ENCODE results near the gene KRTAP2-4.
"Not testable (repeated sequence)": the region's sequence is repeated elsewhere in the genome, so short reads cannot be mapped to it uniquely, and the experiment has no call there.

Gene KRTAP2-4, protein sequence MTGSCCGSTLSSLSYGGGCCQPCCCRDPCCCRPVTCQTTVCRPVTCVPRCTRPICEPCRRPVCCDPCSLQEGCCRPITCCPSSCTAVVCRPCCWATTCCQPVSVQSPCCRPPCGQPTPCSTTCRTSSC

GRCh38 chr17:41065829-41066624 lies at the start of gene KRTAP2-4:
KRTAP2-4 (minus strand) TSS chr17:41065879; CDS start chr17:41065845, 34 bp downstream.
- peak; percentile 51 for DNase-seq

DNA sequence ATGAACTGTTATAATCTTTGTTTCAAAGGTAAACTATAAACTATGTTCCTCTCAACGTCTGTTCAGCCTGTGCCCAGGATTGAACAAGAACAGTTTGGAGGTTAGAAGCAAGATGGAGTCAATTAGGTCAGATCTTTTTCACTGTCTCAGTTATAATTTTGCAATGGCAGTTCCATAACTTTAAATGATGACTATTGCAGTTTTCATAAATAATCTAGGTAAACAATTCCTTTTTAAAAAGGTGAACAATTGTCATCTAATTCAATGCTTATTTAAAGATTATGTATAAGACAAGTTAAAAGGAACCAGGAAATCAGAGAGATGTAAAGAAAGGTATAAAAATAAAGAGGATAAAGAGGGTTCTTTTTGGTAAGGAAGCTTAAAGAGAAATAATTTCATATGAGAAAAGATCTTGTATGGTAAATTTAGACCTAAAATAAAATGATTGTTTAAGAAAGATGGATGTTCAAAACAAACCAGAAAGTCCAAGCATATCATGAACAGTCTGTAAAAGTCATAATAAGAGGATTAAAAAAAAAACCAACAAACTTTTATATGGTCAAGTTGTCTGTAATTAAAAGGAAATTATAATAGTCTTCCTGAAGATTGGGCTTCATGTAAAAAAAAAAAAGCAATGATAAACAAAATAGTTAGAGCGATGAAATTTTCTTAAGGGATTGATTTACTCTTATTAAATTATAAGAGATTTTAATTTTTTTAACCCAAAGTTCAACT lies 45.6 kb upstream of the KRTAP2-4 start:
- DNase-seq = no peak

DNA sequence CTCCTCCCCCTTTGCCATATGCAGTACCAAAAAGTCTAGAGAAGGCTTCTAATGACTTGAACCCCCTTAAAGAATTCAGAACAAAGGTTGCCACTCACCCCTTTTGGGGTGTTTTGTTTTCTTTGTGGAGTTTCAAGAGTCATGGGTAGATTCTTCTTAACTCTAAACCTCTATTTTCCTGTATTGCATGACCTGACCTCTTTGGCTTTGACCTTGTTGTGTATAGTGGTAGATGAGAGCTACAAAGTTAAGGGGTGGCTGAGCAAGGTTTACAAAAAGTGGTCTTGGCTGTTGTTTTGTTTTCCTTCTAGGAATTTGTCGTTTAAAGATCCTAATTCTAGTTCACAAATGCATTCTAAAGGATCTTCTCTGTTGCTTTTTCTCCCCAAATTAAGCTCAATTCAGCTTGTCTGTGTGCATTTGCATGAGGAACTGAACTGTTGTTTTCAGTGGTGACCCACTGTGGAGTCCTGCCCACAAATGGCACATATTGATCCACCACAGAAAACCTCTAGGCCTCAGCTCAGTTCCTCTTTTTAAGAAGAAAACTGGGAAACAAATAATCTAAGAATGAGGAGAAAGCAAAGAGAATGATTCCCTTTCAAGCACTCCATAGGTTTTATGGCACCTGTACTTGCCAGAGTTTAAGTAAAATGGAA lies 43.2 kb upstream of the KRTAP2-4 start:
- not testable (repeated sequence) for DNase-seq

DNA sequence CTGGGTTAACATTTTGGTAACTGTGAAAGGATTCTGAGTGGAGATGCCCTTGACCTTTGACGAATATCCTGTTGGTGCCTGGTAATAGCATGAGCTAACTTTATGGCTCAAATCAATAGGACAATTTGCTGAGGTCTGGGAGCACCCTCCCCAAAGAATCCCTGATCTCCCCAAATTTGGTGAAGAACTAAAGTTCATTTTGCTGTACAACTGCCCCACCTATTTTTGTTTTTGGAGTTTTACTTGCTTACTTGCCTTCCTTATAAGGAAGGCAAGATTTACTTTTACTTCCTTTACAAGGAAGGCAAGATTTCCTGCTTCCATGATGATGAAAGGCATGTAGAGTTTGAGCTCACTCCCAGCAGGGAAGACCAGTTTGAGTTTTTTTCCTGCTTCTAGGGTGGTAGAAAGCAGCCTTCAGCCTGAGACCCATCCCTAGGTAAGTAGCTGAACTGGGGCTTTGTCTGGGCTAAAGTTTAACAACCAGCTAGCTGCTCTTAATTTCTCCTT lies 42.3 kb upstream of the KRTAP2-4 start:
- no peak for DNase-seq

DNA sequence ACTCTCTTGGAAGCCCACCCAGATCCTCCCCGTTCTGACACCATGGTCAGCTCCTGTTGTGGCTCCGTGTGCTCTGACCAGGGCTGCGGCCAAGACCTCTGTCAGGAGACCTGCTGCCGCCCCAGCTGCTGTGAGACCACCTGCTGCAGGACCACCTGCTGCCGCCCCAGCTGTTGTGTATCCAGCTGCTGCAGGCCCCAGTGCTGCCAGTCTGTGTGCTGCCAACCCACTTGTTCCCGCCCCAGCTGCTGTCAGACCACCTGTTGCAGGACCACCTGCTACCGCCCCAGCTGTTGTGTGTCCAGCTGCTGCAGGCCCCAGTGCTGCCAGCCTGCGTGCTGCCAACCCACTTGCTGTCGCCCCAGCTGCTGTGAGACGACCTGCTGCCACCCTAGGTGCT lies 39.7 kb upstream of the KRTAP2-4 start, which contains the start of gene KRTAP4-9:
Gene KRTAP4-9, plus strand, starts transcription at position 43 of the 400 bp plus-strand sequence. Its CDS starts 0 bp downstream, at position 43.
- not testable (repeated sequence) for DNase-seq

DNA sequence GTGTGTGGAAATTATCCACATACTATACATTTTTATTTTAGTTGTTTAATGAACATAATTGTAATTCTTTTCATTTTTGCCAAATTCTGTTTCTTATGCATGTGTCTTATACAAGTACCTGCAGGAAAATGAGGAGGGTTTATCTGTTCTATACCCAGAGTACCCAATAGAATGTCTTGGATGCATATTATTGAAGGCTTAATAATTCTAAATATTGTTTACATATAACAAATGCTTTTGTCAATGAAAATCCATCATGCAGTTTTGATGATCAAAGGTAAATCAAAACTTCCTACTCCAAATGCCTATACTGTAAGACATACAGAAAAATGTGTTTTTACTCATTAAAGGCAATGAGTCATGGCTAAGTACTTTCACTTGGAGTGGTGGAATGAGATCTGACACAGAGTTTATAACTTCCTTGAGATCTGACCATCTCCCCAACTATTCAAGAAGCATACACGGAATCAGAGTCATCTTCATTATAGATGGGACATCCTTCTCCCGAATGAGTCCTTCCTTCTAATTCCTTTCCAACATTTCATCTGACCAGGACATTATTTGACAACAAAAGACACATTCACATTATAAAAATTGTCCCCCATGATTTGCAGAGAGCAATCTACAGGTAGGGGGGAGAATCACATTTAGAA lies 38.8 kb upstream of the KRTAP2-4 start:
- not testable (repeated sequence) for DNase-seq

- DNase-seq = no peak
Observed at GRCh38 chr17:41103896-41104295, 38.2 kb upstream of the KRTAP2-4 start.

DNA sequence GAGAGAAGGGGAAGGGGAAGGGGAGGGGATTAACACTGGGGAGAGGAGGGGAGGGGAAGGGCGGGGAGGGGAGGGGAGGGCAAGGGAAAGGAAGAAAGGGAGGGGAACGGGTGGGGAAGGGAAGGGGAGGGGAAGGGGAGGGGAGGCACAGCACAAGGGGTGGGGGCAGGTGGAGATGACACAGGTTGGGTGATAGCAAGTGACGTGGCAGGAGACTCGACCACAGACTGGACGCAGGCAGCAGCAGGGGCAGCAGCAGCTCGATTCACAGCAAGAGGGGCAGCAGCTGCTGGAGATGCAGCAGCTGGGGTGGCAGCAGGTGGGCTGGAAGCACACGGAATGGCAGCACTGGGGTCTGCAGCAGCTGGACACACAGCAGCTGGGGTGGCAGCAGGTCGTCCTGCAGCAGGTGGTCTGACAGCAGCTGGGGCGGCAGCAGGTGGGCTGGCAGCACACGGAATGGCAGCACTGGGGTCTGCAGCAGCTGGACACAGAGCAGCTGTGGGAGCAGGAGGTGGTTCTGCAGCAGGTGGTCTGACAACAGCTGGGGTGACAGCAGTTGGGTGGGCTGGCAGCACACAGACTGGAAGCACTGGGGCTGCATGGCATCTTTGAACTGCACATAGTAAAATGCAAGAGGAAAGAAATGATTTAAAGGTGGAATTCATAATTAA lies 36.0 kb upstream of the KRTAP2-4 start, which contains the start of gene KRTAP4-16:
Gene KRTAP4-16, minus strand, starts transcription at position 624 of the 674 bp plus-strand sequence. Its CDS starts 0 bp downstream, at position 624.
- DNase-seq = no peak

- DNase-seq = peak; percentile 10
Observed at GRCh38 chr17:41099682-41100480, 34.2 kb upstream of the KRTAP2-4 start.

DNA sequence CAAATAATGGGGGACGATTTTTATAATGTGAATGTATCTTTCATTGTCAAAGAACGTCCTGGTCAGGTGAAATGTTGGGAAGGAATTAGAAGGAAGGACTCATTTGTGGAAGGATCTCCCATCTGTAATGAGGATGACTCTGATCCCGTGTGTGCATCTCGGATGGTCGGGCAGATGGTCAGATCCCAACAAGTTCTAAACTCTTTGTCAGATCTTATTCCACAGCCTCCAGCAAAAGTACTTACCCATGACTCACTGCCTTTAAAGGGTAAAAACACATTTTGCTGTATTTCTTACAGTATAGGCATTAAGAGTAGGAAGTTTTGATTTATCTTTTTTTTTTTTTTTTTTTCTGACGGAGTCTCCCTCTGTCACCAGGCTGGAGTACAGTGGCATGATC lies 32.8 kb upstream of the KRTAP2-4 start:
- no peak for DNase-seq

- DNase-seq = no peak
Observed at GRCh38 chr17:41098042-41098441, 32.4 kb upstream of the KRTAP2-4 start, which contains the start of gene KRTAP4-8. KRTAP4-8 (minus strand) TSS chr17:41098142; CDS start chr17:41098084, 58 bp downstream.

GRCh38 chr17:41096055-41096454 lies 30.4 kb upstream of the KRTAP2-4 start:
- no peak for DNase-seq

DNA sequence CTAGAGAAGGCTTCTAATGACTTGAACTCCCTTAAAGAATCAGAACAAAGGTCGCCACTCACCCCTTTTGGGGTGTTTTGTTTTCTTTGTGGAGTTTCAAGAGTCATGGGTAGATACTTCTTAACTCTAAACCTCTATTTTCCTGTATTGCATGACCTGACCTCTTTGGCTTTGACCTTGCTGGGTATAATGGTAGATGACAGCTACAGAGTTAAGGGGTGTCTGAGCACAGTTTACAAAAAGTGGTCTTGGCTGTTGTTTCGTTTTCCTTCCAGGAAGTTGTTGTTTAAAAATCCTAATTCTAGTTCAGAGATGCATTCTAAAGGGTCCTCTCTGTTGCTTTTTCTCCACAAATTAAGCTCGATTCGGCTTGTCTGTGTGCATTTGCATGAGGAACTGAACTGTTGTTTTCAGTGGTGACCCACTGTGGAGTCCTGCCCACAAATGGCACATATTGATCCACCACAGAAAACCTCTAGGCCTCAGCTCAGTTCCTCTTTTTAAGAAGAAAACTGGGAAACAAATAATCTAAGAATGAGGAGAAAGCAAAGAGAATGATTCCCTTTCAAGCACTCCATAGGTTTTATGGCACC lies 23.2 kb upstream of the KRTAP2-4 start:
- not testable (repeated sequence) for DNase-seq

- DNase-seq = not testable (repeated sequence)
Observed at GRCh38 chr17:41084100-41084856, 18.6 kb upstream of the KRTAP2-4 start, which contains the start of gene KRTAP4-7. KRTAP4-7 (plus strand) TSS chr17:41084150; CDS start chr17:41084207, 57 bp downstream.

DNA sequence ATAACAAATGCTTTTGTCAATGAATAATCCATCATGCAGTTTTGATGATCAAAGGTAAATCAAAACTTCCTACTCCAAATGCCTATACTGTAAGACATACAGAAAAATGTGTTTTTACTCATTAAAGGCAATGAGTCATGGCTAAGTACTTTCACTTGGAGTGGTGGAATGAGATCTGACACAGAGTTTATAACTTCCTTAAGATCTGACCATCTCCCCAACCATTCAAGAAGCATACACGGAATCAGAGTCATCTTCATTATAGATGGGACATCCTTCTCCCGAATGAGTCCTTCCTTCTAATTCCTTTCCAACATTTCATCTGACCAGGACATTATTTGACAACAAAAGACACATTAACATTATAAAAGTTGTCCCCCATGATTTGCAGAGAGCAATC lies 17.7 kb upstream of the KRTAP2-4 start:
- DNase-seq = not testable (repeated sequence)

- no peak for DNase-seq
Observed at GRCh38 chr17:41082626-41083025, 16.9 kb upstream of the KRTAP2-4 start.

- DNase-seq = no peak
Observed at GRCh38 chr17:41076788-41077187, 11.1 kb upstream of the KRTAP2-4 start.

DNA sequence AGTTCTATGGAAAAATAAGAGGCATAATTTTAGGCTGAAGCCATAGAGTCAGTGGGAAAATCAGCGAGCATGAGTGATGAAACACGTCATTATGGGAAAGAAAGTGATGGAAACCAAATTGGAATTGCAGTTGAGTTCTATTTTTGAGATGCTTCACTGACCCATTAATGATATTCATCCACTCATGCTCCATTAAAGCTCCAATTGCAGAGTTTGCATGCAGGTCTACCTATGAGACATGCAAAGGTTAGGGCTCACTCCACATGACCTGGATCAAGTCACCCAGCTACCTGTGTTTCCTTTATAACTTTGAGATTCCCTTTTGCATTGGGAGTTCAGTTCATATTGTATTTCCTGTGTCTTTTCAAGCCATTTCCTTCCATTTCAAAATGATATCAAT lies 8.0 kb upstream of the KRTAP2-4 start:
- DNase-seq = no peak

Data from hematopoietic multipotent progenitor cell treated with erythropoietin and hydrocortisone succinate and interleukin-3 and kit ligand, for 4 days (in vitro differentiated cells).